HL-60 (cell line): Measurements from ENCODE around the gene DGLUCY.

Experiments used
- CTCF ChIP-seq: IDR thresholded peaks from one replicate; pipeline ENCODE4 v1.5.1; 2011; ENCODE audit warnings: low read length, control low read depth, inconsistent platforms; ENCODE audit not compliant: insufficient read depth
- POLR2AphosphoS5 ChIP-seq: IDR thresholded peaks from 2 replicates; pipeline ENCODE4 v1.6.1; 2012; ENCODE audit warnings: low read depth
- REST ChIP-seq: IDR thresholded peaks from 2 replicates; pipeline ENCODE4 v1.6.1; 2012; ENCODE audit warnings: low read depth; ENCODE audit not compliant: insufficient replicate concordance
- SPI1 ChIP-seq: IDR thresholded peaks from 2 replicates; pipeline ENCODE4 v1.6.1; 2012; ENCODE audit warnings: low read depth, mild to moderate bottlenecking, borderline replicate concordance

- no peak for TF ChIP-seq CTCF
- TF ChIP-seq POLR2AphosphoS5: no peak
- TF ChIP-seq REST: no peak
- no peak for TF ChIP-seq SPI1
These were observed 41.2 kb downstream of the DGLUCY start for GRCh38 chr14:91154851-91155625.
